ENCODE results near the gene EGFR. TPM values are rescaled to one million over a fixed set of nuclear protein-coding genes. Genes with fewer than 3 reads are reported as not detected.

EGFR gene
- total and polyA plus RNA-seq, 2 donors (not counting 1 experiment from before 2014, with no cell fraction given): 55.3 to 62.8 TPM

DNA sequence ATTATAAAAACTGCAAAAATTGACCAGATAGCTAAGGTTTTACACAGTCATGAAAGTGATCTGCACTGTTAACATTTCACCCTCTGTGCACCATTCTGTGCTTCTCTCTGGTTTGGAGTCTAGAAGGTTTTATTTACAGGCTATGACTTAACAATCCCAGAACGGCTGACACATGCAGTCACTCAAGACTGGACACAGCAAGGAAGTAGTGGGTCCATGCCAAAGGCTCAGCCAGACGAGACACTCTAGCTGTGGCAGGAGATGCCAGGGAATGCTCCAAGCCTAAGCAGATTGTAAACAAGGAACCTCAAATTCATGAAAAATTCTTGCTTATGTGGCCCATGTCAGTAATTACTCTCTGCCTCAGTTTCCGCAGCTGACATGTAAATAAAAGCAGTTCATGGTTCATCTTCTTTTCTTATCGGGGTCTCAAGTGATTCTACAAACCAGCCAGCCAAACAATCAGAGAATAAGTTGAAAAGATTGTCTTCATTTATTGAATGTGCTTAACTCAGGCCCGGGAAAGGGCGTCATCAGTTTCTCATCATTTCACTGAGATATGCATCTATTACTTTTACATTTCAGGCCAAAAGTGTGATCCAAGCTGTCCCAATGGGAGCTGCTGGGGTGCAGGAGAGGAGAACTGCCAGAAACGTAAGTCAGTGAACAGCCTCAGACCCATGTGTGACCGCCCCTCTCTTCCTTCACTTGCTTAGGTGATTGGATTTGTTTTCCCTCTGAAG is 132.1 kb downstream of the EGFR start:
- Histone ChIP-seq H3K9me3 (ENCODE audit: control insufficient read depth, insufficient read depth, low read depth, low read length) (no peaks in the 10 kb centered on the region), H3K27me3 (ENCODE audit: control insufficient read depth, insufficient read depth, low read length) (no peaks in the 10 kb centered on the region), H3K4me3 (replicated peaks in 1 of 4; ENCODE audit: control extremely low read depth in 1 of 4, insufficient read depth in 1 of 4, low read depth in 3 of 4, low read length in 4 of 4) (no peak overlapping the region), H3K9ac (ENCODE audit: insufficient read depth, low read length) (no peak overlapping the region), H3K36me3 (ENCODE audit: control insufficient read depth, insufficient read depth, low read length) (peaks cover 42% of the 10 kb centered on the region), H3K27ac (ENCODE audit: insufficient read depth, low read length) (no peak overlapping the region), H4K20me1 (ENCODE audit: control insufficient read depth, extremely low read depth, insufficient read depth, low read length) (no peaks in the 10 kb centered on the region), H3K79me2 (ENCODE audit: control insufficient read depth, insufficient read depth, low read length) (peaks cover 2% of the 10 kb centered on the region), H3K4me1 (ENCODE audit: control insufficient read depth, extremely low read depth, insufficient read depth, low read length) (peaks cover 2% of the 10 kb centered on the region), H2AFZ (ENCODE audit: low read length) (no peak overlapping the region), H3K4me2 (ENCODE audit: extremely low read depth, insufficient read depth, low read length) (no peak overlapping the region)
- no peak for DNase-seq (ENCODE audit: low read depth in 2 of 2)
- TF ChIP-seq, protein P1, sequence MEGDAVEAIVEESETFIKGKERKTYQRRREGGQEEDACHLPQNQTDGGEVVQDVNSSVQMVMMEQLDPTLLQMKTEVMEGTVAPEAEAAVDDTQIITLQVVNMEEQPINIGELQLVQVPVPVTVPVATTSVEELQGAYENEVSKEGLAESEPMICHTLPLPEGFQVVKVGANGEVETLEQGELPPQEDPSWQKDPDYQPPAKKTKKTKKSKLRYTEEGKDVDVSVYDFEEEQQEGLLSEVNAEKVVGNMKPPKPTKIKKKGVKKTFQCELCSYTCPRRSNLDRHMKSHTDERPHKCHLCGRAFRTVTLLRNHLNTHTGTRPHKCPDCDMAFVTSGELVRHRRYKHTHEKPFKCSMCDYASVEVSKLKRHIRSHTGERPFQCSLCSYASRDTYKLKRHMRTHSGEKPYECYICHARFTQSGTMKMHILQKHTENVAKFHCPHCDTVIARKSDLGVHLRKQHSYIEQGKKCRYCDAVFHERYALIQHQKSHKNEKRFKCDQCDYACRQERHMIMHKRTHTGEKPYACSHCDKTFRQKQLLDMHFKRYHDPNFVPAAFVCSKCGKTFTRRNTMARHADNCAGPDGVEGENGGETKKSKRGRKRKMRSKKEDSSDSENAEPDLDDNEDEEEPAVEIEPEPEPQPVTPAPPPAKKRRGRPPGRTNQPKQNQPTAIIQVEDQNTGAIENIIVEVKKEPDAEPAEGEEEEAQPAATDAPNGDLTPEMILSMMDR (conservative IDR thresholded peaks at IDR 0.05 in 1 of 2, IDR thresholded peaks at IDR 0.05 in 1 of 2; ENCODE audit: low read depth in 1 of 2, low read length in 2 of 2): no peak
- TF ChIP-seq EZH2 (IDR thresholded peaks at IDR 0.05; ENCODE audit: low read length, missing control alignments): no peak

DNA sequence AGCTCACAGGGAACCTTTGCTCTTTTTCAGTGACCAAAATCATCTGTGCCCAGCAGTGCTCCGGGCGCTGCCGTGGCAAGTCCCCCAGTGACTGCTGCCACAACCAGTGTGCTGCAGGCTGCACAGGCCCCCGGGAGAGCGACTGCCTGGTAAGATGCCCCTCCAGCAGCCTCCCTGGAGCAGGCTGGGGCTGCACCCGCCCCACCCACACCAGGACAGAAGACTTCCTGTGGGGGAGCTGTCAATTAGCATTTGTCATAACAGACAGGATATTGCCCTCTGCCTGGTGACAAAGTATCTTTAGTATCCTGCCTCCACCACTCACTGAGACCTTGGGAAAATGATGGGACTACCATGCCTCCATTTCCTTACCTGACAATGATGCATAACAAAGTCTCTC is 133.7 kb downstream of the EGFR start:
- no peaks in the 10 kb centered on the region for H3K27me3 ChIP-seq (ENCODE audit: control insufficient read depth, insufficient read depth, low read length)
- no peak overlapping the region for H3K4me3 ChIP-seq (replicated peaks in 1 of 4; ENCODE audit: control extremely low read depth in 1 of 4, insufficient read depth in 1 of 4, low read depth in 3 of 4, low read length in 4 of 4)
- no peaks in the 10 kb centered on the region for H3K9me3 ChIP-seq (ENCODE audit: control insufficient read depth, insufficient read depth, low read depth, low read length)
- no peak for DNase-seq (ENCODE audit: low read depth in 2 of 2)
- no peak overlapping the region for H3K9ac ChIP-seq (ENCODE audit: insufficient read depth, low read length)
- no peaks in the 10 kb centered on the region for H4K20me1 ChIP-seq (ENCODE audit: control insufficient read depth, extremely low read depth, insufficient read depth, low read length)
- peaks cover 2% of the 10 kb centered on the region for H3K4me1 ChIP-seq (ENCODE audit: control insufficient read depth, extremely low read depth, insufficient read depth, low read length)
- H3K36me3 ChIP-seq (ENCODE audit: control insufficient read depth, insufficient read depth, low read length): peaks cover 40% of the 10 kb centered on the region
- peaks cover 2% of the 10 kb centered on the region for H3K79me2 ChIP-seq (ENCODE audit: control insufficient read depth, insufficient read depth, low read length)
- no peak overlapping the region for H2AFZ ChIP-seq (ENCODE audit: low read length)
- H3K27ac ChIP-seq (ENCODE audit: insufficient read depth, low read length): no peak overlapping the region
- TF ChIP-seq, protein P1 (conservative IDR thresholded peaks at IDR 0.05 in 1 of 2, IDR thresholded peaks at IDR 0.05 in 1 of 2; ENCODE audit: low read depth in 1 of 2, low read length in 2 of 2): no peak
- TF ChIP-seq EZH2 (IDR thresholded peaks at IDR 0.05; ENCODE audit: low read length, missing control alignments): no peak
- no peak overlapping the region for H3K4me2 ChIP-seq (ENCODE audit: extremely low read depth, insufficient read depth, low read length)

DNA sequence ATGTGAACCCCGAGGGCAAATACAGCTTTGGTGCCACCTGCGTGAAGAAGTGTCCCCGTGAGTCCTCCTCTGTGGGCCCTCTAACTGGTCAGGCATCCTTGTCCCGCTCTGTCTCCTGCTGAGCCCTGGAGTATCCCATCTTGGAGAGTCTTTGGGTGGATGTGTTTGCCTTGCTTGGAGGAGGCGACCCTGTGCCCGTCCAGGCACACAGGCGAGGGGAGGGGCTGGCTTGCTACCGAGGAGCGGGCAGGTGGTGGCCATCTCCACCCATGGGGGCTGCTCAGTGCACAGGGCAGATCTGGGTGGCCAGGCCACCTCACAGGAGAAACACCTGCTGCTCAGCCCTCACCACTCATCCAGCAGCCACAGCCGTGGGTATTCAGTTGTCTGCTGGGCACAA is 135.3 kb downstream of the EGFR start:
- Histone ChIP-seq H3K4me2 (ENCODE audit: extremely low read depth, insufficient read depth, low read length) (no peak overlapping the region), H4K20me1 (ENCODE audit: control insufficient read depth, extremely low read depth, insufficient read depth, low read length) (no peaks in the 10 kb centered on the region), H3K27ac (ENCODE audit: insufficient read depth, low read length) (no peak overlapping the region), H2AFZ (ENCODE audit: low read length) (no peak overlapping the region), H3K4me1 (ENCODE audit: control insufficient read depth, extremely low read depth, insufficient read depth, low read length) (peaks cover 2% of the 10 kb centered on the region), H3K27me3 (ENCODE audit: control insufficient read depth, insufficient read depth, low read length) (no peaks in the 10 kb centered on the region), H3K4me3 (replicated peaks in 1 of 4; ENCODE audit: control extremely low read depth in 1 of 4, insufficient read depth in 1 of 4, low read depth in 3 of 4, low read length in 4 of 4) (no peak overlapping the region), H3K9me3 (ENCODE audit: control insufficient read depth, insufficient read depth, low read depth, low read length) (no peaks in the 10 kb centered on the region), H3K36me3 (ENCODE audit: control insufficient read depth, insufficient read depth, low read length) (peaks cover 51% of the 10 kb centered on the region), H3K9ac (ENCODE audit: insufficient read depth, low read length) (no peak overlapping the region), H3K79me2 (ENCODE audit: control insufficient read depth, insufficient read depth, low read length) (peaks cover 3% of the 10 kb centered on the region)
- no peak for DNase-seq (ENCODE audit: low read depth in 2 of 2)
- no peak for TF ChIP-seq EZH2 (IDR thresholded peaks at IDR 0.05; ENCODE audit: low read length, missing control alignments)
- TF ChIP-seq, protein P1 (conservative IDR thresholded peaks at IDR 0.05 in 1 of 2, IDR thresholded peaks at IDR 0.05 in 1 of 2; ENCODE audit: low read depth in 1 of 2, low read length in 2 of 2): no peak

Data from fibroblast of lung (primary cell).